Lower leg skin (tissue), 3 donors: ENCODE measurements around the gene CMPK1.

Experiments
- POLR2A ChIP-seq, 2 donors: fragments of 450-650 bp; IDR thresholded peaks; one replicate each; pipeline ENCODE4 v1.6.1; 2016 to 2017; ENCODE audit warnings: antibody characterized with exemption in 2 of 2, mild to moderate bottlenecking in 1 of 2, moderate library complexity in 1 of 2
- TF ChIP-seq, protein P1 (sequence below), 3 donors: fragments of 450-650 bp; IDR thresholded peaks; one replicate each; pipeline ENCODE4 v1.5.1; 2016; ENCODE audit warnings: antibody characterized with exemption in 3 of 3, mild to moderate bottlenecking in 3 of 3, moderate library complexity in 2 of 3

DNA sequence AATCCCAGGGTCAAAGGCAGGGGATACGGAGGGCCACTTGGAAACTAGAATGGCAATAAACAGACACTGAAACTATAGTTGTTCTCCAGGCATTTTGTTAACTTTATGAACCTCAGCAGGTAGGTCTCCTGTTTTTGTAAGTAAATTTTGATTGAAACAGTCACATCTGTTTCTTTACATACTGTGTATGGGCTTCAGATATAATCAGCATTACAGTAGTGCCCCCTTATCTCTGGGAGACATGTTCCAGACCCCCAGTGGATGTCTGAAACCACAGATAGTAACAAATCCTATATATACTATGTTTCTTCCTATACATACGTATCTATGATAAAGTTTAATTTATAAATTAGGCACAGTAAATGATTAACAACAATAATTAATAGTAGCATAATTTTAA, 31.1 kb upstream of the CMPK1 start:
- TF ChIP-seq, protein P1, sequence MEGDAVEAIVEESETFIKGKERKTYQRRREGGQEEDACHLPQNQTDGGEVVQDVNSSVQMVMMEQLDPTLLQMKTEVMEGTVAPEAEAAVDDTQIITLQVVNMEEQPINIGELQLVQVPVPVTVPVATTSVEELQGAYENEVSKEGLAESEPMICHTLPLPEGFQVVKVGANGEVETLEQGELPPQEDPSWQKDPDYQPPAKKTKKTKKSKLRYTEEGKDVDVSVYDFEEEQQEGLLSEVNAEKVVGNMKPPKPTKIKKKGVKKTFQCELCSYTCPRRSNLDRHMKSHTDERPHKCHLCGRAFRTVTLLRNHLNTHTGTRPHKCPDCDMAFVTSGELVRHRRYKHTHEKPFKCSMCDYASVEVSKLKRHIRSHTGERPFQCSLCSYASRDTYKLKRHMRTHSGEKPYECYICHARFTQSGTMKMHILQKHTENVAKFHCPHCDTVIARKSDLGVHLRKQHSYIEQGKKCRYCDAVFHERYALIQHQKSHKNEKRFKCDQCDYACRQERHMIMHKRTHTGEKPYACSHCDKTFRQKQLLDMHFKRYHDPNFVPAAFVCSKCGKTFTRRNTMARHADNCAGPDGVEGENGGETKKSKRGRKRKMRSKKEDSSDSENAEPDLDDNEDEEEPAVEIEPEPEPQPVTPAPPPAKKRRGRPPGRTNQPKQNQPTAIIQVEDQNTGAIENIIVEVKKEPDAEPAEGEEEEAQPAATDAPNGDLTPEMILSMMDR (IDR thresholded peaks at IDR 0.05) = no peak
- no peak for TF ChIP-seq POLR2A (IDR thresholded peaks at IDR 0.05)
